HG03565 (cell line): Measurements from ENCODE around the gene SUCLG1.

Experiments
- ATAC-seq: cut with Tn5 transposase; IDR thresholded peaks from one replicate; pipeline ENCODE4 v1.9.1; 2021; ENCODE audit warnings: mild to moderate bottlenecking, moderate library complexity; ENCODE audit not compliant: unreplicated experiment

SUCLG1 gene

GRCh38 chr2:84467389-84467788 is 8.3 kb upstream of the SUCLG1 start:
- ATAC-seq: no peak

DNA sequence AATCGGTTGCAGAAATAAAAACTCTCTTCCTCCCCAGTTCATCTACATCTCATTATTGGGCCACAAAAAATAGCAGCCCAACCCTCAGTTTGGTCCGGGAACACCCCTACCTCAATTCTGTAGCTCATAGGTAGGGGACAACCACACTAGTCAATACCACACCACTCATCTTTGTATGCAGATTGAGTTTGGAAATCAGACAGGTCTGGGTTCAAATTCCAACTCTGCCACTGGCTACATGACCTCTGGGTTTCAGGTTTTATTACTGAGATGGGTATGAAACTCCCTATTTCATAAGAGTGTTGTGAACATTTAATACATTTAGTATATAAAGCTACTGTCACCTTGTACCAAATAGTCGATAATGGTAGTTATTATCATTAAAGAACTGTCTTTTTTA is 2.2 kb upstream of the SUCLG1 start:
- ATAC-seq: no peak

DNA sequence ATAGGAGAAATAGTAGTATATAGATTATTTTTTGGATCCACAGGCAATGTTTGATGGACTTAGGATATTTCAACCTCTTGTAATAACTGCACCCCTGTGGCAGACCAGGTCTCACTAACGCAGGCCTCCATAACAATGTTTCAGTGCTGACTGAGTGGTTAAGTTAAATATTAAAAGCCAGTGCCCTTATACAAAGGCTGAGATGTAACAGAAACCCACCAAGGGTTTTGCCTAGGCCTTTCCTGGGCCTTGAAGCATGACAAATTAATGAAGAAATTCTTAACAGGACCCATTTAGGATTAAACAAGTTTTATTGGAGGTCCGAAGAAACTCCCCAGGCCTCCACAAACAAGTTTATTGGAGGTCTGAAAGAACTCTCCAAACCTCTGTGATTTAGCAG is 1.6 kb upstream of the SUCLG1 start:
- ATAC-seq: no peak

GRCh38 chr2:84459944-84460429 is 907 bp upstream of the SUCLG1 start:
- ATAC-seq: no peak

DNA sequence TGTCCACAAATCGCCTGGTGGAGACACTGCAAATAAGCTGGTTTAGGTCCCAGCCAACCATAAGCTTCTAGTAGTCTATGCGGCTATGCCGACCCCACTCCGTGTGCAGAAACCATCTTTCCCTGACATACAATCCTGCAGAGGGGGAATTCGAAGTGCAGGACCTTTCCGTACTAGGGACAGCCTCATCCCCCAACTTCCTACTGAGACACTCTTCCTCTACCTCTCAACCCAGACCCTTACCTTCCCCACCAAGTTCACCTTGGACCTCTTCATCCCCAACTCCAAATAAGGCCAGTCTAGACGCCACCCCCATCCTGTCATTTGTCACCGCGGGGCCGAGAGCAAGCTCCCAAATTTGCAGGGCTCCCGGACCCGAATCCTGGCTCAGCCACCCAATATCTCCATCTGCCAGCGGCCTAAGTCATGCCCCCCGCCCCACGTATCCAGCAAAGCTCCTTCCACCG is 496 bp downstream of the SUCLG1 start:
- peak; percentile 5 for ATAC-seq

- ATAC-seq: no peak
Measured at GRCh38 chr2:84457686-84458085, 1.4 kb downstream of the SUCLG1 start.

DNA sequence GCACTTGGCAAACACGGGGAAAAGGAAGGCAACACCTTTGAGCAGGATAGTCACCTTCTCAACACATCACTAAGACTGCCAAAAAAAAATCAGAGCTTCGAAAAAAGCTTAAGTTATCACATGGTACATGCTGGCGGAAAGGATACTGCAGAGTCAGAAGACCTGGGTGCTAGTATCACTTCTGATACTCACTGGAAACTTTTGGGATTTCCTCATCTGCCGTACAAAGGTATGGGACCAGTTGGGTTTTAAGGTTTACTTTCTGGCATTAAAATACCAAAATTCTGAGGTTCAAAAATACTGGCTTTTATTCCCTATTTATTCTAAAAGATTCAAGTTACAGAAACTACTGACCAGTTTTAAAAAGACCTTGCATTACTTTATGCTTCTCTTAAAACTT is 2.9 kb downstream of the SUCLG1 start:
- ATAC-seq: no peak

- ATAC-seq: no peak
Measured at GRCh38 chr2:84454581-84454980, 4.5 kb downstream of the SUCLG1 start.

DNA sequence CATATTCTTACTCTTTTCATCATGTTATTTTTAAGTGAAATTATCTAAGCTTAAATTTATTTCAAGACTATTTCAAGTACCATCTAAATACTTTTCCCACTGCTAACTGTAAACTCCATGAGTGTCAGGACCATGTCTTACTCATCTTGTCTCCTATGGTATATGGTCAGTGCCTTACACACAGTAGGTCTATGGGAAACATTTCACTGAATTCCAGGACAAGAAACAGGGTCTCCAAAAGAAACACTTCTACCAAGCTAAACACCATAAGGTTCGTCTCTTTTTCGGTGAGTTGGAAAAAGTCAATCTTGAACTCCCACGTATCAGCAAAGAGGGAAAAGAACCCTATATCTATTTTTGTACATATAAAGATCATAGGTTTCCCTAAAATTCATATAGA is 6.5 kb downstream of the SUCLG1 start:
- no peak for ATAC-seq

DNA sequence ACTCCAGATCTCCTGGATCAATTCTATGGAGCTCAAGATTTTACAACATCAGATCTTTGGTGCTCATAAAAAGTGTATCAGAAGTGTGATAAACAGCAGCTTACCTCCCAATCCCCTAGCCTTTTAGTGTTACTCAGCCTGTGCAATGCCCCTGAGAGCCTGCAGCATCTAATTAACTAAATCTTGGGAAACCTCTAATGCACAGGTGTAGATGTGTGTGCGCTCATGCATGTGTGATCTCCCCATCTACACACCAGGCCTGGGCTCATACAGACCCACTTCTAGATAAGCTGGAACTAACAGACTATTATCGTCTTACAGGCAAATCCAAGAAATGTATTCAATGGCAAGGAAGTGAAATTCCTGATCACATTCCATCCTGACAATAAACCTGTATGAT is 7.5 kb downstream of the SUCLG1 start:
- ATAC-seq: no peak

GRCh38 chr2:84450288-84451227 is 8.5 kb downstream of the SUCLG1 start:
- ATAC-seq: no peak

- no peak for ATAC-seq
Measured at GRCh38 chr2:84449711-84450110, 9.4 kb downstream of the SUCLG1 start.

DNA sequence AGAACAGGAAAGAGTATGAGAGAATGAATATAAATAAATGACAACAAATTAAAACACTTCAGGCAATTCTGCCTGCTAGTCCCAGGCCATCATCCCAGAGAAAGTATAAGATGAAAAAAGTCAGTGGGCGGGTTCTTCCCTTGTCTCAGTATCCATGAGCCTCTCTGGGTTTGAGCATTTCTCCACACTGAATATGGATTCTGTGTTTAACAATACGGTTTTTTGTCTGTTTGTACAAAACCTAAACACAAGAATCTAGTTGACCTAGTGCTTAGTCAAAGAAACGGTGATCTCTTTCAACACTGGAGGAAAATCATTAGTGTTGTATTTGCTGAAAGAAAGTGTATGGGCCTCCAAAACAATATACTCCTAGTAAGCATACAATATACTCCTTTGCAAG is 10.0 kb downstream of the SUCLG1 start:
- ATAC-seq: no peak

DNA sequence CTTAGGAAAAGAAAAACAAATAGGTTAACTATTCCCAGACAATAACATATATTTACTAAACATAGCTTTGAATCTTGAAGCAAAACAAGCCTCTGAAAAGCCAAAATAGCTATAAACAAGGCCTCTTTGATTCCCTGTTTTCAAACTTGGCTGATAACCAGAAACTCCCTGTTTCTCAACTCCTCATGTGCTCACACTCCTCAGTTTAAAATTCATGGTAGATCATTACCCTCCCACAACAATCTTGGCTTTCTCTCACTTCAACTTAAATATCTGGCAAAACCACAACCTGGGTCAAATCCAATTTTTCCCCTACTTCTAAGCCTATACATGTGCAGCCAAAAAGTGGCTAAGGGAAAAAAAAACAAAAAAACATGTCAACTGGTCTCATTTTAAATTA is 15.6 kb downstream of the SUCLG1 start:
- ATAC-seq: no peak

- ATAC-seq: no peak
Measured at GRCh38 chr2:84442888-84443287, 16.2 kb downstream of the SUCLG1 start.

DNA sequence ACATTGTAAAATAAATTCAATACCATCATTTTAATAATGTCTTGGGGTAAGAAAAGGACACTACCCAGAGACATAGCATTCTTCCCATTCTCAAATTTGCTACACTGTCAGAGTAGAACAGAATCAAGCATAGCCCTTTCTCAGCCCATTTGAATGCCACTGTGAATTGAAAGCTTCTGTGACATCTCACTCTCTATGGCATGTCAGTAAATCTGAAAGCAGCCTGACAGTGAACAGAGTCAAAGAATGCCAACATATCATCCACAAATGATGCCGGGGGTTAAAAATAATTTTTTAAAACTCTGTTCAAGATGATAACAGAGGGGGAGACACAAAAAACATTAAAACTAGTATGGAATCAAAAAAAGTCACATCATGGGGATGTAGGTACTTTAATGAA is 17.6 kb downstream of the SUCLG1 start:
- no peak for ATAC-seq

GRCh38 chr2:84441036-84441435 is 18.0 kb downstream of the SUCLG1 start:
- ATAC-seq: no peak

DNA sequence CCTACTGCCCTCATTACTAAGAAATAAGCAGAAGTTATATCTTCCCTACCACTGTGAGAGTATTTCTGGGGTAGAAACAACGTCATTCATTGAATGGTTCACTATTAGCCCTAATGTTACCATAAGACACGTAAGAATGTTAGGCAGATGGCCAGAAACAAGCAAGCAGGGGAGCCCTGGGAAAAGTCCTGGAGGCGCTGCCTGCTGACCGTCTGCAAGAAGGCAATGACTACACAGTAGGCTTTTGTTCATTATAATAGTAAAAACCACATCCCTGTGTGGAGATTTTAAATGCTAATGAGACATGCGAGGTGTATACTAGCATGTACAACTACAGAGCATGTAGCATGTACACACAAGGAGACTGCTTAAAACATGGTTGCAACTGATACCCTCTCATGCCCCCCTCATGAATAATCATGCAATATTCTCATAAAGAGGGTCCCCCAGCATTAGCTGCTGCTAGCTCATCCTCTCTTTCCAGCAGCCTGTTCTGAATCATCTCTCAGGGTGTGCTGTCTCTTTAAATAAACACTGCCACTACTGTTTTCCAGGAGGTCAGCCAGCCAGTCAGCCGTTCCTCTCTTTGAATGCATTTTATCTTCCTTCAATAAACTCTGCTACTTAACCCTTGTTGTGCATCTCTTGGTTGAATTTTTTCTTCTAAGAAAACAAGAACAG is 23.6 kb downstream of the SUCLG1 start:
- no peak for ATAC-seq

DNA sequence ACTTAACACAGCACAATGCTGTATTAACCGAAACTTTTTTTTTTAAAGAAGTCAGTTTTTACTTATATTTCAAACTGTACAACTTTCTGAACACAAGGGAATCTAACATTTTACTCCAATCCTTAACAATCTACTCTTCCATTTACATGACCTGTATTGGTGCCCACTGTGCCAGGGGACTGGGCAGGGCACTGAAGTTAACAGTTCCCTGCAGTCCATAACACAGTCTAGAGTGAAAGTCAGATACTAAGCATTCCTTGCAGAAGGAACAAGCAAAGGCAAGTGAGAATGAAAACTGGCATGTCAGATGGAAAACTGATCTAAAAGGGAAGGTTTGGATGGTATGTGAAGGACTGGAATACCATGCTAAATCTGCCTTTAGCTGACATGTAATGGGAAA is 29.8 kb downstream of the SUCLG1 start:
- ATAC-seq: no peak

- ATAC-seq: no peak
Measured at GRCh38 chr2:84427235-84428138, 31.6 kb downstream of the SUCLG1 start.

GRCh38 chr2:84425310-84425709 is 33.8 kb downstream of the SUCLG1 start:
- ATAC-seq: no peak
